ENCODE measurements around the gene MAPT. TPM values are rescaled to one million over a fixed set of nuclear protein-coding genes. Genes with fewer than 3 reads are reported as not detected.

Gene MAPT
- total RNA-seq, 3 donors from 2014 or later (not counting 1 experiment from before 2014, with no cell fraction given), result 0.14 to 1.3 (median 0.58) TPM

GRCh38 chr17:45930420-45930951, 36.1 kb downstream of the MAPT start:
- Mint-ChIP-seq H3K4me3 (no peak overlapping the region), H3K36me3 (no peaks in the 10 kb centered on the region), H3K4me1 (no peaks in the 10 kb centered on the region), H3K27ac (no peak overlapping the region), H3K27me3 (ENCODE audit: low read depth in 2 of 2) (peaks cover 2 to 11% of the 10 kb centered on the region in 2 donors), H3K9me3 (no peaks in the 10 kb centered on the region)
- WGBS (ENCODE audit: insufficient coverage), result 93% methylated on average over 8 of the region's 8 CpGs
- no peaks in the 10 kb centered on the region for H3K4me1 ChIP-seq (ENCODE audit: control insufficient read depth, insufficient read depth, low read length)
- DNase-seq, result no peak
- ATAC-seq, result no peak
- no peak overlapping the region for H3K27ac ChIP-seq (ENCODE audit: low read length)
- no peaks in the 10 kb centered on the region for H3K9me3 ChIP-seq (ENCODE audit: control insufficient read depth, insufficient read depth, low read length)
- H3K27me3 ChIP-seq (ENCODE audit: control insufficient read depth, insufficient read depth, low read length), result no peaks in the 10 kb centered on the region
- H3K4me3 ChIP-seq (ENCODE audit: low read length), result no peak overlapping the region
- H3K36me3 ChIP-seq (ENCODE audit: control insufficient read depth, insufficient read depth, low read length), result no peaks in the 10 kb centered on the region
- TF ChIP-seq, protein P1, sequence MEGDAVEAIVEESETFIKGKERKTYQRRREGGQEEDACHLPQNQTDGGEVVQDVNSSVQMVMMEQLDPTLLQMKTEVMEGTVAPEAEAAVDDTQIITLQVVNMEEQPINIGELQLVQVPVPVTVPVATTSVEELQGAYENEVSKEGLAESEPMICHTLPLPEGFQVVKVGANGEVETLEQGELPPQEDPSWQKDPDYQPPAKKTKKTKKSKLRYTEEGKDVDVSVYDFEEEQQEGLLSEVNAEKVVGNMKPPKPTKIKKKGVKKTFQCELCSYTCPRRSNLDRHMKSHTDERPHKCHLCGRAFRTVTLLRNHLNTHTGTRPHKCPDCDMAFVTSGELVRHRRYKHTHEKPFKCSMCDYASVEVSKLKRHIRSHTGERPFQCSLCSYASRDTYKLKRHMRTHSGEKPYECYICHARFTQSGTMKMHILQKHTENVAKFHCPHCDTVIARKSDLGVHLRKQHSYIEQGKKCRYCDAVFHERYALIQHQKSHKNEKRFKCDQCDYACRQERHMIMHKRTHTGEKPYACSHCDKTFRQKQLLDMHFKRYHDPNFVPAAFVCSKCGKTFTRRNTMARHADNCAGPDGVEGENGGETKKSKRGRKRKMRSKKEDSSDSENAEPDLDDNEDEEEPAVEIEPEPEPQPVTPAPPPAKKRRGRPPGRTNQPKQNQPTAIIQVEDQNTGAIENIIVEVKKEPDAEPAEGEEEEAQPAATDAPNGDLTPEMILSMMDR (IDR thresholded peaks at IDR 0.05), result no peak
- intact Hi-C loops (cut with micrococcal nuclease), result no loop called here

GRCh38 chr17:45931677-45932076, 37.3 kb downstream of the MAPT start:
- H3K9me3 Mint-ChIP-seq, result no peaks in the 10 kb centered on the region
- ATAC-seq, result no peak

GRCh38 chr17:45934044-45934979, 40.0 kb downstream of the MAPT start:
- DNase-seq, result no peak
- ATAC-seq, result no peak
- H3K9me3 Mint-ChIP-seq, result no peaks in the 10 kb centered on the region
- H3K4me3 Mint-ChIP-seq, result no peak overlapping the region
- H3K27me3 ChIP-seq (ENCODE audit: control insufficient read depth, insufficient read depth, low read length), result no peaks in the 10 kb centered on the region
- intact Hi-C loops (cut with micrococcal nuclease), result no loop called here
- H3K36me3 ChIP-seq (ENCODE audit: control insufficient read depth, insufficient read depth, low read length), result no peaks in the 10 kb centered on the region
- no peak overlapping the region for H3K4me3 ChIP-seq (ENCODE audit: low read length)
- no peak overlapping the region for H3K27ac Mint-ChIP-seq
- no peaks in the 10 kb centered on the region for H3K4me1 ChIP-seq (ENCODE audit: control insufficient read depth, insufficient read depth, low read length)
- no peak overlapping the region for H3K27ac ChIP-seq (ENCODE audit: low read length)
- no peaks in the 10 kb centered on the region for H3K36me3 Mint-ChIP-seq
- TF ChIP-seq, protein P1 (IDR thresholded peaks at IDR 0.05), result no peak
- H3K9me3 ChIP-seq (ENCODE audit: control insufficient read depth, insufficient read depth, low read length), result no peaks in the 10 kb centered on the region
- WGBS (ENCODE audit: insufficient coverage), result 85% methylated on average over 11 of the region's 12 CpGs
- no peaks in the 10 kb centered on the region for H3K4me1 Mint-ChIP-seq
- H3K27me3 Mint-ChIP-seq (ENCODE audit: low read depth in 2 of 2), result peaks cover 23 to 29% of the 10 kb centered on the region in 2 donors

More at GRCh38 chr17:45931677-45932076, 37.3 kb downstream of the MAPT start:
- DNase-seq, result no peak
- Histone ChIP-seq H3K9me3 (ENCODE audit: control insufficient read depth, insufficient read depth, low read length) (no peaks in the 10 kb centered on the region), H3K4me3 (ENCODE audit: low read length) (no peak overlapping the region), H3K27ac (ENCODE audit: low read length) (no peak overlapping the region), H3K36me3 (ENCODE audit: control insufficient read depth, insufficient read depth, low read length) (no peaks in the 10 kb centered on the region), H3K4me1 (ENCODE audit: control insufficient read depth, insufficient read depth, low read length) (no peaks in the 10 kb centered on the region), H3K27me3 (ENCODE audit: control insufficient read depth, insufficient read depth, low read length) (no peaks in the 10 kb centered on the region)
- Mint-ChIP-seq H3K36me3 (no peaks in the 10 kb centered on the region), H3K27me3 (ENCODE audit: low read depth in 2 of 2) (peaks cover 13 to 21% of the 10 kb centered on the region in 2 donors), H3K4me1 (no peaks in the 10 kb centered on the region), H3K4me3 (no peak overlapping the region), H3K27ac (no peak overlapping the region)
- intact Hi-C loops (cut with micrococcal nuclease), result no loop called here
- 98% methylated on average over 2 of the region's 2 CpGs for WGBS (ENCODE audit: insufficient coverage)
- TF ChIP-seq, protein P1 (IDR thresholded peaks at IDR 0.05), result no peak

Data from natural killer cell (primary cell).